Astrocyte of the spinal cord (primary cell): ENCODE data around the gene HLA-B.

ENCODE experiments used
- DNase-seq: peaks from one replicate; pipeline ENCODE4 v3.0.0; 2011; ENCODE audit warnings: low read depth, low spot score
- H3K4me3 ChIP-seq: 2 replicates; pipeline ENCODE4 v1.5.1; 2011; ENCODE audit warnings: low read depth, mild to moderate bottlenecking, low read length, moderate library complexity
- in situ Hi-C: cut with HindIII; loops from 2 replicates; pipeline ENCODE4 v1.10.0; 2017; ENCODE audit warnings: low sequenced_read_pairs
- TF ChIP-seq, protein P1 (sequence below): IDR thresholded peaks from 2 replicates; pipeline ENCODE4 v1.5.1; 2012; ENCODE audit warnings: low read depth, mild to moderate bottlenecking, low read length, inconsistent platforms

HLA-B gene

DNA sequence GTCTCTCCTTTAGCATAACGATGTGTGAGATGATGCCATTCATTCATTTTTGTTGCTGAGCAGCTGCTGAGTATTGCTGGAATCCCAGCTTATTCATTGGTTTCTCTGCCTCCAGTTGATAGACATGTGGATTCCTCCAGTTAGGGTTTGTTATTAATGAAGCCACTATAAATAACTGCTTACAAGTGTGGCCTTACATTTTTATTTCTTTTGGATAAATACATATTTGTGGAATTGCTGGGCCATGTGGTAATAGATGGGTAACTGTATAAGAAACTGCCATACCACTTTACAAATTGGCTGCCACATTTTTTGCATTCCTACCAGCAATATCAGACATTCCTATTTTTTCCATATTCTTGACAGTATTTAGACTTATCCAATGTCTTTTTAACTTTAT is 2.6 kb upstream of the HLA-B start:
- no peak overlapping the region for H3K4me3 ChIP-seq
- TF ChIP-seq, protein P1, sequence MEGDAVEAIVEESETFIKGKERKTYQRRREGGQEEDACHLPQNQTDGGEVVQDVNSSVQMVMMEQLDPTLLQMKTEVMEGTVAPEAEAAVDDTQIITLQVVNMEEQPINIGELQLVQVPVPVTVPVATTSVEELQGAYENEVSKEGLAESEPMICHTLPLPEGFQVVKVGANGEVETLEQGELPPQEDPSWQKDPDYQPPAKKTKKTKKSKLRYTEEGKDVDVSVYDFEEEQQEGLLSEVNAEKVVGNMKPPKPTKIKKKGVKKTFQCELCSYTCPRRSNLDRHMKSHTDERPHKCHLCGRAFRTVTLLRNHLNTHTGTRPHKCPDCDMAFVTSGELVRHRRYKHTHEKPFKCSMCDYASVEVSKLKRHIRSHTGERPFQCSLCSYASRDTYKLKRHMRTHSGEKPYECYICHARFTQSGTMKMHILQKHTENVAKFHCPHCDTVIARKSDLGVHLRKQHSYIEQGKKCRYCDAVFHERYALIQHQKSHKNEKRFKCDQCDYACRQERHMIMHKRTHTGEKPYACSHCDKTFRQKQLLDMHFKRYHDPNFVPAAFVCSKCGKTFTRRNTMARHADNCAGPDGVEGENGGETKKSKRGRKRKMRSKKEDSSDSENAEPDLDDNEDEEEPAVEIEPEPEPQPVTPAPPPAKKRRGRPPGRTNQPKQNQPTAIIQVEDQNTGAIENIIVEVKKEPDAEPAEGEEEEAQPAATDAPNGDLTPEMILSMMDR = no peak
- in situ Hi-C loops = no loop called here
- no peak for DNase-seq

DNA sequence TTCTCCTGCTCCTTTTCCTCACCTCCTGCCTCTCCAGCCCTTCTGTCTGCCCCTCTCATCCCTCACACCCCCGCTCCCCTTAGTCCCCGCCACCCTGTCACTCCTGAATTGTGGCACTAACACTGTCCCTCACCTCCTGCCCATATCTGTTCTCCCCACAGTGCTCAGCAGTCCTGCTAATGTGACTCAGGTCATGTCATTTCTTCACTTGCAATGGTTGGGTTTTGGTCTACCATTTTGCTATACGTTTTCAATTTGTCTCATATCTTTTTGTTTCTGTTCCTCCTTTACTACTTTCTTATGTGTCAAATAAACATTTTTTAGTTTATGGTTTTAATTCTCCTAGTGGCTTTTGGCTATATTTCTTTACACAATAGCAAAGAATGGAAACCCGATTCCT is 1.3 kb upstream of the HLA-B start:
- H3K4me3 ChIP-seq = no peak overlapping the region
- in situ Hi-C loops = no loop called here
- TF ChIP-seq, protein P1 = no peak
- DNase-seq = no peak

DNA sequence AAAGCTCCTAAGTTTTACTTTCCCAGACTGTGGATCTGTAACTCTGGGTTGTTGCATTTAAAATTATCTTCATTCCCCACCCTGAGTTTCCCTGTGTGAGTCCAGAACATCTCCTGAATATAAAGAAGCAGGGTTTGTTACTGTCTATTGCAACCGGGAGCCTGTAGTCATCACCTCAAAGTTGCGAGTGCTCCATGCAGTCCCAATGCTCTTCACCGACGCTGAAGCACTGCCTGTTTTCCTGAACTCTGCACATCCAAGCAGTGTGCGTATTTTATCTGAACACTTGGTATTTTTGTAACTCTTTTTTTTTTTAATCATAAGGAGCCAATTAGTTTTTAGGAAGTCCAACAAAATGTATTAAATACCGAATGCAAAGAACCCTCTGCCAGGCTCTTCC is 907 bp upstream of the HLA-B start:
- H3K4me3 ChIP-seq = no peak overlapping the region
- TF ChIP-seq, protein P1 = no peak
- no peak for DNase-seq
- in situ Hi-C loops = no loop called here

DNA sequence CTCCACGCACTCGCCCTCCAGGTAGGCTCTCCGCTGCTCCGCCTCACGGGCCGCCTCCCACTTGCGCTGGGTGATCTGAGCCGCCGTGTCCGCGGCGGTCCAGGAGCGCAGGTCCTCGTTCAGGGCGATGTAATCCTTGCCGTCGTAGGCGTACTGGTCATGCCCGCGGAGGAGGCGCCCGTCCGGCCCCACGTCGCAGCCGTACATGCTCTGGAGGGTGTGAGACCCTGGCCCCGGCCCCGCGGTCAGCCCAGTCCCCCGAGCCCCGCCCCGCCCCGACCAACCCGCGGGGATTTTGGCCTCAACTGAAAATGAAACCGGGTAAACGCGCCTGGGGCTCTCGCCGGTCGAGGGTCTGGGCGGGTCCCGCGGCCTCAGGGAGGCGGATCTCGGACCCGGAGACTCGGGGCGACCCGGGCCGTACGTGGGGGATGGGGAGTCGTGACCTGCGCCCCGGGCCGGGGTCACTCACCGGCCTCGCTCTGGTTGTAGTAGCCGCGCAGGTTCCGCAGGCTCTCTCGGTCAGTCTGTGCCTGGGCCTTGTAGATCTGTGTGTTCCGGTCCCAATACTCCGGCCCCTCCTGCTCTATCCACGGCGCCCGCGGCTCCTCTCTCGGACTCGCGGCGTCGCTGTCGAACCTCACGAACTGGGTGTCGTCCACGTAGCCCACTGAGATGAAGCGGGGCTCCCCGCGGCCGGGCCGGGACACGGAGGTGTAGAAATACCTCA is 598 bp downstream of the HLA-B start:
- in situ Hi-C loops = no loop called here
- TF ChIP-seq, protein P1 = no peak
- DNase-seq = no peak
- H3K4me3 ChIP-seq = peak overlapping the region; percentile 61

DNA sequence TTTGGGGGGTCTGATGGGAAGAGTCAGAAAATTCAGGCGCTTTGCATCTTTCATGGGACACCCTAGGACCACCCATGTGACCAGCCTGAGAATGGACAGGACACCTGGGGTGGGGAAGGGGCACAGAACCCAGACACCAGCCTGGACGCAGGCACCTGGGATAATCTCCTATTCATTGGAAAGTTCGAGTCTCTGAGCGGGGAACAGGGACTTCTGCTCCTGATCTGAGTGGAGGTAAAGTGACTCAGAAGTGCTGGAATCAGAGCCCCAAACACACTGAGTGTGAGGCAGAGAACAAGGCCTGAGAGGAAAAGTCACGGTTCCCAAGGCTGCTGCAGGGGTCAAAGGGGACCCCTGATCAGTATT is 1.4 kb downstream of the HLA-B start:
- DNase-seq = no peak
- H3K4me3 ChIP-seq = no peak overlapping the region
- in situ Hi-C loops = no loop called here
- TF ChIP-seq, protein P1 = no peak

DNA sequence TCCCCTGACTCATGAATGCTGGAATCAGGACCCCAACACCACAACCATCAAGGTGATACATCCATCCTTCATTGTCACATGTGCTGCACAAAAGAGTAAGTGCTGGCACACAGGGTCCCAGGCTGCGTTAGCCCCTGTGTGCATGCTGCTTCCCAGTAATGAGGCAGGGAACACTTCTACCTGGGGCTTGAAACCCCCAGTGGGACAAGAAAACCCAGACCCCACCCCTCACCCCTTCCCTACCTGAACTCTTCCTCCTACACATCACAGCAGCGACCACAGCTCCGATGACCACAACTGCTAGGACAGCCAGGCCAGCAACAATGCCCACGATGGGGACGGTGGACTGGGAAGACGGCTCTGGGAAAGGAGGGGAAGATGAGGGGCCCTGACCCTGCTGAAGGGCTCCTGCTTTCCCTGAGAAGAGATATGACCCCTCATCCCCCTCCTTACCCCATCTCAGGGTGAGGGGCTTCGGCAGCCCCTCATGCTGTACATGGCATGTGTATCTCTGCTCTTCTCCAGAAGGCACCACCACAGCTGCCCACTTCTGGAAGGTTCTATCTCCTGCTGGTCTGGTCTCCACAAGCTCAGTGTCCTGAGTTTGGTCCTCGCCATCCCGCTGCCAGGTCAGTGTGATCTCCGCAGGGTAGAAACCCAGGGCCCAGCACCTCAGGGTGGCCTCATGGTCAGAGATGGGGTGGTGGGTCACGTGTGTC is 2.0 kb downstream of the HLA-B start:
- TF ChIP-seq, protein P1 = no peak
- in situ Hi-C loops = no loop called here
- H3K4me3 ChIP-seq = no peak overlapping the region
- DNase-seq = no peak
